Chondrocyte (in vitro differentiated cells): ENCODE data around the gene TALDO1. TPM values are rescaled to one million over a fixed set of nuclear protein-coding genes. Genes with fewer than 3 reads are reported as not detected.

Source experiments
- DNase-seq: peaks from one replicate; pipeline ENCODE4 v3.0.0; 2021; ENCODE audit warnings: mixed read lengths, low spot score
- H3K27ac Mint-ChIP-seq: one replicate; pipeline ENCODE4 v1.8.0; 2021; ENCODE audit warnings: mild to moderate bottlenecking, moderate library complexity, mixed read lengths; ENCODE audit not compliant: unreplicated experiment
- H3K27me3 Mint-ChIP-seq: 2 replicates; pipeline ENCODE4 v1.8.0; 2021; ENCODE audit warnings: low read depth, mixed read lengths
- H3K36me3 Mint-ChIP-seq: 2 replicates; pipeline ENCODE4 v1.8.0; 2021; ENCODE audit warnings: low read depth, mixed read lengths
- H3K4me1 Mint-ChIP-seq: 2 replicates; pipeline ENCODE4 v1.8.0; 2021; ENCODE audit warnings: low read depth, mild to moderate bottlenecking, mixed read lengths
- H3K4me3 Mint-ChIP-seq: one replicate; pipeline ENCODE4 v1.8.0; 2021; ENCODE audit warnings: mild to moderate bottlenecking, moderate library complexity, mixed read lengths; ENCODE audit not compliant: unreplicated experiment
- H3K9me3 Mint-ChIP-seq: 2 replicates; pipeline ENCODE4 v1.8.0; 2021; ENCODE audit warnings: low read depth, mixed read lengths
- total RNA-seq: library from RNA; stranded (reverse); gene quantifications from 3 replicates; pipeline ENCODE4 v1.2.1, GENCODE V29; 2021
- TF ChIP-seq, protein P1 (sequence below): fragments of 200-600 bp; sonication (generic); IDR thresholded peaks from 2 replicates; pipeline ENCODE4 v1.5.0; 2021; ENCODE audit warnings: antibody characterized with exemption, mild to moderate bottlenecking, moderate library complexity

Gene TALDO1
- total RNA-seq, 1 donor from 2014 or later: 151 TPM

DNA sequence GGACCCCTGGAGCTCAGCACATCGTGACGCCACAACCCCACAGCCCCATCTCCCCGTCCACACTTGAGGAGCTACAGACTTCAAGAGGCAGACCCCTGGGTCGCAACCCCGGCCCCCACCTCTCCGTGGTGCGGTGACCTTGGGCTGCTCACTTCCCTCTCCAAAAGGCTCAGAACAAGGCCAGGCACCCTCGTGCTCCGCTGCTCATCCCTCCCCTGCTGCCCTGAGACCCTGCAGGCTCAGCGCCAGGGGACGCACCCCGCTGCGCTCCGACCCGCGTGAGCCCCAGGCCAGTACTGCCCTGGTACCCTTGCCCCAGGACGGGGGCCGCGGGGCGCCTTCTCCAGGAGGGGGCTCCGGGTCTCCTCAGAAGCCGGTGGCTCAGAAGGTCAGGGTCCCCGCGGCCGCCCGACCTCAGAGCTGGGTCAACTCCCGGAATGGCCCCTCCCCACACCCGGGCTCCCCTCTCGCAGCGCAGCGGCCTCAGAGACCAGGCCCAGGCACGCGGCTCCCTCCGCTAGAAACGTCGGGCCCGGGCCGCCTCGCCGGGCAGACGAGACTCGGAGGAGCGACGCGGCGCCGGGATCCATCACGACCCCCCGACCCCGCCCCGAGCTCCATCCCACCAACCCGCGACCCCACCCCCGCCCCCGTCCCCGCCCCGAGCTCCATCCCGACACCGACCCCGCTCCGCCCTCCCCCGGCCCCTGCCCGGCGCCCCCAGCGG is 29.5 kb downstream of the TALDO1 start:
- Mint-ChIP-seq H3K9me3 (no peaks in the 10 kb centered on the region), H3K27ac (peak overlapping the region; percentile 89), H3K4me1 (peaks cover 38% of the 10 kb centered on the region), H3K36me3 (no peaks in the 10 kb centered on the region), H3K27me3 (no peaks in the 10 kb centered on the region), H3K4me3 (peak overlapping the region; percentile 83)
- DNase-seq: peak; percentile 88
- TF ChIP-seq, protein P1, sequence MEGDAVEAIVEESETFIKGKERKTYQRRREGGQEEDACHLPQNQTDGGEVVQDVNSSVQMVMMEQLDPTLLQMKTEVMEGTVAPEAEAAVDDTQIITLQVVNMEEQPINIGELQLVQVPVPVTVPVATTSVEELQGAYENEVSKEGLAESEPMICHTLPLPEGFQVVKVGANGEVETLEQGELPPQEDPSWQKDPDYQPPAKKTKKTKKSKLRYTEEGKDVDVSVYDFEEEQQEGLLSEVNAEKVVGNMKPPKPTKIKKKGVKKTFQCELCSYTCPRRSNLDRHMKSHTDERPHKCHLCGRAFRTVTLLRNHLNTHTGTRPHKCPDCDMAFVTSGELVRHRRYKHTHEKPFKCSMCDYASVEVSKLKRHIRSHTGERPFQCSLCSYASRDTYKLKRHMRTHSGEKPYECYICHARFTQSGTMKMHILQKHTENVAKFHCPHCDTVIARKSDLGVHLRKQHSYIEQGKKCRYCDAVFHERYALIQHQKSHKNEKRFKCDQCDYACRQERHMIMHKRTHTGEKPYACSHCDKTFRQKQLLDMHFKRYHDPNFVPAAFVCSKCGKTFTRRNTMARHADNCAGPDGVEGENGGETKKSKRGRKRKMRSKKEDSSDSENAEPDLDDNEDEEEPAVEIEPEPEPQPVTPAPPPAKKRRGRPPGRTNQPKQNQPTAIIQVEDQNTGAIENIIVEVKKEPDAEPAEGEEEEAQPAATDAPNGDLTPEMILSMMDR: no peak

DNA sequence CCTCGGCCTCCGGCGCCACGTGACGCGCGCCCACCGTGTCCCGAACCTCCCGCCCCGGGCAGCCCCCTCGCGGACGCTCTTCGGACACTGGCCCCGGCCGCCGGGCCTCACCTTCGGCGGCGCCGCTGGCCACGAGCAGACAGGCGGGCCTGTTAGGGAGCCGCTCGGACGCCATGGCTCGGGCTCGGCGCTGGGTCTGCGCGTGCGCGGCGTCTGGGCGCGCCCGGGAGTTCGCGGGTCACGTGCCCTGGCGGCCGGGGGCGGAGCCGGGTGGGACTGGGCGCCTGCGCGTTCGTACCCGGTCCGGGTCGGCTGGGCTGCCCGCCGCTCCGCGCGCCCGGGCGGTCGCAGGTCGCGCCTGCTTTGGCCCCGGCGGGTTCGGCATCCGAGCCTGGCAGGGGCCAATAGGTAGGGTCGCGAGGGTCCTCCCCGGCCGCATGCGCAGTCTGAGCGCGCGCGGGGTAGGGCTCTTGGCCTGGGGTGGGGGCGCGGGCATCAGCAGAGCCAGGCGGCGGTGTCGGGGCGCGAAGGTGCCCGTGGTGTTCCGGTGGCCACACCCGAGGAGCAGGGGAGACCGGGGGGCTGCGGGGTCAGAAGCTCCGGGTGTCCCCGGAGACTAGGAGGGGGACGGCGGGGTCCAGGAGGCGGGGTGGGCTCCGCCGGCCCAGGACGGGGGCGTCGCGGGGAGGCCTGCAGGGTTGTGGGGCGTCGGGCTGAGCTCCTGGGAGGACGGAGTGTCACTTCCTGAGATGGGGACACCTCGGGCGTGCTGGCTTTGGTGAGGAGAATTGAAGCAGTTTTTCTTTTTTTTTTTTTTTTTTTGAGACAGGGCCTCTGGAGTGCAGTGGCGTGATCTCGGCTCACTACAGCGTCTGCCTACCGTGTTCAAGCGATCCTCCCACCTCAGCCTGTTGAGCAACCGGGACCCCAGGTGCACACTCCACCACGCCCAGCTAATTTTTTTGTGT is 30.3 kb downstream of the TALDO1 start, which contains the start of gene GATD1:
Gene GATD1 (minus strand): TSS at position 200 of the 968 bp plus-strand sequence. CDS start 25 bp downstream, at position 175.
- peak within 1 kb of the TSS; percentile 89 for H3K27ac Mint-ChIP-seq
- peak; percentile 95 for DNase-seq
- TF ChIP-seq, protein P1: no peak
- peak within 1 kb of the TSS; percentile 83 for H3K4me3 Mint-ChIP-seq
- peaks cover 38% of the 10 kb centered on the region for H3K4me1 Mint-ChIP-seq
- no peaks in the 10 kb centered on the region for H3K9me3 Mint-ChIP-seq
- H3K36me3 Mint-ChIP-seq: no peaks in the 10 kb centered on the region
- H3K27me3 Mint-ChIP-seq: no peaks in the 10 kb centered on the region

DNA sequence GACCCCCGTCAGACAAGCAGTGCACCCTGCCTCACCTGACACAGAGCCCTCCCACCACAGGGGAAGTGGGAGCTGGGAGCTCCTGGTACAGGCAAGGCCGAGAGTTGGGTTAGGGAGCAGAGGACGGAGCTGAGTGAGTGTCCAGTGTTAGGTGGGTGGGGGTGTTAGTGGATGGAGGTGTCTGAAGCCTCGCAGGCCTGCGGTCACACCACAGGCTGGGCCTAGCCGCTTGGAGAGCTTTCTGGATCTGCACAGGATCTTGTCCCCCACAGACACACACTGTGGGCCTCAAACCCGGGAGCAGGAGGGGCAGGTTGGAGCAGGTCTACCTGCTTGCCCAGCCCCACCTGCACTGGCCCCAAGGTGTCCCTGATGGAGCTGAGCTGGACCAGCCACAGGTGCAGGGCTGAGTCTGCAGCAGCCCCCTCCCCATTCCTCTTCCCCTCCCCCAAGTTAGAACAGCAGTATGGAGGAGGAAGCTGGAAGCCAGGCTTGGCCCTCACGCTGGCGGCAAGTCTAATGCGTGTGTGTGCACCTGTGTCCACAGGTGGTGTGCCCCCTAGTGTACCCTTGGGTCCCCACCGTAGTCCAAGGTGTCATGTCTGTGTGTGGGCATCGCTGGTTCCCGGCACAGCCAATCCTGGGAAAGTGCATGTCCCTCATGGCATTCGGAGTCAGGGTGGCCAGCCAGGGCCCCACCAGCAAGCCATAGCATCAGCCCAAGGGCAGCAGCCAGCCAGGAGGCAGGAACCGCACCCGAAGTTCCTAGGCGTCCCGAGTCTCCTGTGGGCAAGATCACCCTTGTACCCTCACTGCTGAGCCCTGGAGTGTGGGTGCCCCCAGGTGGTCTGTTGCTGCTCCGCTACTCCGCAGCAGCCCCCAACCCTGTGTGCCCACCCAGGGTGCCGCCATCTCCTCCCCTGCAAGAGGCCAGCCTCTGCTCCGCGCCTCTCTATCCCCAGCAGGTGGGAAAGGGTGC is 32.0 kb downstream of the TALDO1 start:
- peaks cover 3% of the 10 kb centered on the region for H3K36me3 Mint-ChIP-seq
- H3K27me3 Mint-ChIP-seq: no peaks in the 10 kb centered on the region
- H3K4me1 Mint-ChIP-seq: peaks cover 51% of the 10 kb centered on the region
- DNase-seq: no peak
- peak overlapping the region; percentile 16 for H3K4me3 Mint-ChIP-seq
- no peak overlapping the region for H3K27ac Mint-ChIP-seq
- TF ChIP-seq, protein P1: no peak
- H3K9me3 Mint-ChIP-seq: no peaks in the 10 kb centered on the region

DNA sequence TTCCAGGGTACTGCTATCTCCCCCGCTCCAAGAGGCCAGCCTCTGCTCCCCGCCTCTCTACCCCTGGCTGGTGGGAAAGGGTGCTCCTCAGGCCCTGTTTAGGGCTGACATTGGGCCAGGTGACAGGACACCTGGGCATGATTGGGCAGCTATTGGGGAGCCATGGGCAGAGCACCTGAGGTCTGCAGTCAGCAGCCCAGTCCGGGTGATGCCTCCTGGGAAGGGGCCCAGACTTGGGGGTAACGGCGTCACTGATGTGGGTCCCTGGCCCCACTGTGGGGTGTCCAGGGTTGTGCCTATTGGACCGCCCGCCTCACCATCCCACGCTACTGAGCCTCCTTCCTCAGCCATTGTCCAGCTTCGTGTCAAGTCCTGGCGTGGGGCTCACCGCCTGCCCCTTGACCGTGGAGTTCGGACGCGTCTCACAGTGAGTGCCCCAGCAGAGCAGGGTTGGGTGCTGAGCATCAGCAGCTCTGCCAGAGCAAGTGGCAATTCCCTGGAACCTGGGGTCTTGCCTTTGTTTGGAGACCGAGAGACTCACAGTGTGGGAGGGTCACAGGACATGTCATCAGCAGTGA is 32.8 kb downstream of the TALDO1 start:
- no peaks in the 10 kb centered on the region for H3K9me3 Mint-ChIP-seq
- no peak overlapping the region for H3K27ac Mint-ChIP-seq
- H3K36me3 Mint-ChIP-seq: peaks cover 5% of the 10 kb centered on the region
- no peaks in the 10 kb centered on the region for H3K27me3 Mint-ChIP-seq
- H3K4me3 Mint-ChIP-seq: no peak overlapping the region
- peaks cover 49% of the 10 kb centered on the region for H3K4me1 Mint-ChIP-seq
- TF ChIP-seq, protein P1: no peak
- DNase-seq: no peak
